A549 treated with AZD9567 at 1 μM for 4 hours (cell line): ENCODE results near the gene ZNF571. TPM values are rescaled to one million over a fixed set of nuclear protein-coding genes. Genes with fewer than 3 reads are reported as not detected.

Experiments used
- total RNA-seq: library from RNA; stranded (reverse); fragments of 200-300 nt; extraction: Qiagen RNA extraction; gene quantifications from 5 replicates; pipeline ENCODE4 v1.2.3, GENCODE V29; 2022; ENCODE audit not compliant: insufficient read depth

Gene ZNF571
- 0.75 to 1.2 TPM (median 0.88 TPM) in 5 replicates for total RNA-seq

GRCh38 chr19:37594304-37594981, at the start of gene ZNF571, which contains the start of gene ZNF540:
TSS of gene ZNF571 (minus strand) at chr19:37594792. CDS start at chr19:37586676, 8,116 bp downstream.
TSS of gene ZNF540 (plus strand) at chr19:37594876. CDS start at chr19:37598448, 3,572 bp downstream.

Other genes with a start within 250 kb of the ZNF571 start
- 2.2 to 9.7 TPM (median 3.3 TPM) in 5 replicates for gene ZNF527, start 223.7 kb downstream of the ZNF571 start, total RNA-seq
- gene ZNF569, start 127.3 kb downstream of the ZNF571 start, total RNA-seq, result 2.8 to 5.6 TPM (median 5.2 TPM) in 5 replicates
- gene ZNF570, start 125.4 kb downstream of the ZNF571 start, total RNA-seq, result 2.5 to 4.8 TPM (median 2.9 TPM) in 5 replicates
- gene ZNF793, start 87.9 kb downstream of the ZNF571 start, total RNA-seq, result 0.02 to 0.06 TPM (median 0.06 TPM) in 3 of 5 replicates, not detected in the others
- gene ZNF540, start 84 bp upstream of the ZNF571 start, total RNA-seq, result 0.05 to 0.14 TPM (median 0.10 TPM) in 3 of 5 replicates, not detected in the others
- 7.0 to 8.9 TPM (median 8.3 TPM) in 5 replicates for gene ZFP30, start 60.7 kb upstream of the ZNF571 start, total RNA-seq
- 4.5 to 8.4 TPM (median 6.0 TPM) in 5 replicates for gene ZNF607, start 125.0 kb upstream of the ZNF571 start, total RNA-seq
- gene ZNF573, start 184.8 kb upstream of the ZNF571 start, total RNA-seq, result 1.3 to 2.1 TPM (median 2.0 TPM) in 5 replicates